GM19023 (cell line): ENCODE data around the gene NAV2.

Experiments used
- ATAC-seq: cut with Tn5 transposase; IDR thresholded peaks from one replicate; pipeline ENCODE4 v1.9.1; 2021; ENCODE audit warnings: mild to moderate bottlenecking, moderate library complexity; ENCODE audit not compliant: unreplicated experiment

NAV2 gene

DNA sequence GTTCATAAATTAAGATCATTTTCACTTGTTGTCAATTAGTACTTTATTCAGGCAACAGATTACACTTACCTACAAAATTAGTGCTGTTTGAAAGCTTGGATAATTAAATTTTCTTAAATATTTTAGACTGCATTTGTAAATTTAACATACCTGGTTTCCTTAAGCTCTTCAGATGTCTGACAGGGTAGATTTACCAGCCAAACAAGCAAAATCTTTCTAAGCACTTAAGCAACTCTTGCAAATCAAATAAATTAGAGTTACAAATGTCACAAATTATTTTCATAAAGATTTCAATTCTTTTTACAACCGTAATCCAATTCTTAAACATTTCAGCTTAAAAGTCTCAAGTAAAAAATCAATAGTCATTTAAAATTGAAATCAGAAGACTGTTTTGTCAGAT lies 317.8 kb downstream of the NAV2 start:
- no peak for ATAC-seq

DNA sequence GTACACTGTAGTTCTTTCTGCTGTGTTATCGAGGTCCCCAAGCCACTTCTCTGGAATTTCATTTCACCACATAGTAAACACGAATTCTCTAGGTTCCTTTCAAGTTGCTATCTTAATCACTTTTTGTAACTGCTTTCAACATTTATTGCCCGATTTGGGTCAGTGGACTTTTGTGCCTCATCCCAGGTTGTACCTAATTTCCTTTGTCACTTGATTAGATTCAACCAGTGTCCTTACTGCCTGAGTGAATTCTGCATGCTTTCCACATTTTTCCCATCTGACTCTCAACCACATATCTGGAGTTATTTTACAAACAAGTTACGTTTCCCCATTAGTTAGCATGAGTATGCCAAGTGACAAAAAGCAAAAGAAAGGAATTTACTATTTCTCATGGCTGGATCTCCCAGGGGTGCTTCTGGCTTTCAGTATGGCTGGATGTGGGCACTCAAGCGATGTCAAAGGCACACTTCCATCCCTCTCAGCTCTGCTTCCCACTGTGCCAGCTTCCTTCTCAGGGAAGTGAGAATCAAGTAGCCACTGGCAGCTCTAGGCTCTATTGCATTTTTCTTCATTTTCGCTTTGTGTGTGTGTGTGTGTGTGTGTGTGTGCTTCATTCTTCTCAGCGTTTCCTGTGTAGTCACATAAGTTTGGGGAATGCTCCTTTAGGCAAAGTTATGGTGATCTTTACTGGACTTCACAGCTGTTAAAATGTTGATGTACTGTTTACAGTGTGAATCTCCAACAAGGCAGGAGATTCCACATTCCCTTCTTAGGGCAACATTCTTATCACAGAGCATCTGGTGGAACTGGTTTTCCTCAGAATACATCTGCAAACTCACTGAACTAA lies 318.7 kb downstream of the NAV2 start:
- ATAC-seq: no peak

DNA sequence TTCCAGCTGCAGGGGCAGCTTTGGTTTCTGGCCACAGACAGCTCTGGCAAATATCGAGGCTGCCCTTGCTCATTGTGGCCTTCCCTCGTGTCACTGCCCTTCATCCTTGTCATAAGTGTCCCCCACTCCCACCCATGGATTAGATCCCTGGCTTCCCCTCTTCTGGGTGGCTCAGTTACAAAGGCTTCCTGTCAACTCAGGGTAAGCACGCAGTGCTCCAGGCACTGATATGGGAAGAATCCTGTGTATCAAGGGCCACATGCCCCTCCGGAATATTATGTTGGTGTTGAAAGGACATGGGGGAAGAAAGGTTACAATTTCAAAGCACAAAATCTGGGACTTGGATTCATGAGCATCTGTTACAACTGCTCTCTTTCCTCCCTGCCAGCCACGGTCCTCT lies 319.5 kb downstream of the NAV2 start:
- ATAC-seq: no peak

DNA sequence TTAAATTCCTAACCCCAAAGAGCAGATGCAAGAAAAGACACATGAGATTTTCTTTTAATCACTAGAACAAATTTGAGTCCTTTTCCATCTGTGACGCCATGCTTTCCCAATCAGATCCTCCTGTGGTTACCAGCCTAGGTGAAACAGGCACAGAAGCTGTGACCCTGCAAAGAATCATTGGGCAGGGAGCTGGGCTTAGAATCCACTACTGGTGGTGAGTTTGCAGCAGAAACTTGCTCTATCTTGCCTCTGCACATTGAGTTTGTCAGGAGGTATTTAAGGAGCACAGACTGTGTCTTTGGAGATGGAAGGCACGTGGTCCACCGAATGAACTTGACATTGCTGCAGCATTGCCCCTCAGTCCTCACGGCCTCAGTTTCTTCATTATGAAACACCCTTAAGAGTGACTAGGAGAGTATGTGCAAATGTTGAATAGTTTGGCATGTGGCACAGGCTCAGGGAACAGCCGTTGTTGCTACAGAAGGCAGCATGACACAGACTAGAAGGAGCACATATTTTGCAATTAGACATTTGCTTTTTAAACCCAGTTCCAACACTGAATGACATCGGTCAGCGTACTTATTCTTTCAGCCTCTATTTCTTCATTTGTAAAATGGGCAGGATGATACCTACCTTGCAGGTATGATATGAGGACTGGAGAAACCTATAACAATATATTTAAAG lies 320.1 kb downstream of the NAV2 start:
- ATAC-seq: no peak

DNA sequence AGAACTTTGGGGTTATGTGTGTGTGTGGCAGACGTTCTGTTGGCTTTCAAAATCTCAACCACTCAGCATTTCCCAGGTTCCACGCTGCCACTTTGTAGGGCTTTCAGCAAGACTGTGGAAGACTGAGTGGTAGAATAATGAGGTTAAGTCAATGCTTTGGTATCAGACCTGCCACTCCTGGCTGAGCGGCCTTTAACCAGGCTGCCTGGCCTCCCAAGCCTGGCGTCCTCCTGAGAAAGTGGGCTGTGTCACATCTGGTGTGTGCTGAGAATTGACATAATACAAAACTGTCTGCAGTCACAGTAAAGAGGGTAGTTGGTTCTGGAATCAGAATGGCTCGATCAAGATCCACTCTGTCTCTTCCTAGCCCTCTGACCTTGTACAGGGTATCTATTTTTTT lies 321.2 kb downstream of the NAV2 start:
- ATAC-seq: no peak

DNA sequence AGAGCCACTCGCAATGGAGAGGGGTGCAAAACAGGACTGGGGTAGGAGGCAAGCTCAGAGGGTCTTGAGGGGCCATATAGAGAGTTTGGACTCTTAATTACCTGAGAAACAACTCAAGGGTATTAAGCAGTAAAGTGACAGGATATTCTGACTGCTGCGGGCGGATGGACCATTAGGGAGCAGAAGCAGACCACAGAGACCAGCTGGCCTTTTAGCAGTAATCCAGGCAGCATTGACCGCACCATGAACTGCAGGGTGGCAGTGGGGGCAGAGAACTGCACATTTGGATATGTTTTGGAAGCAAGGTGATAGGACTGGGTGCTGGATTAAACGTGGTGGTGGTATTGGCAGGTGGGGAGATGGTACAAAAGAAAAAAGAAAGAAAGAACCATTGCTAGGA lies 322.3 kb downstream of the NAV2 start:
- ATAC-seq: no peak

DNA sequence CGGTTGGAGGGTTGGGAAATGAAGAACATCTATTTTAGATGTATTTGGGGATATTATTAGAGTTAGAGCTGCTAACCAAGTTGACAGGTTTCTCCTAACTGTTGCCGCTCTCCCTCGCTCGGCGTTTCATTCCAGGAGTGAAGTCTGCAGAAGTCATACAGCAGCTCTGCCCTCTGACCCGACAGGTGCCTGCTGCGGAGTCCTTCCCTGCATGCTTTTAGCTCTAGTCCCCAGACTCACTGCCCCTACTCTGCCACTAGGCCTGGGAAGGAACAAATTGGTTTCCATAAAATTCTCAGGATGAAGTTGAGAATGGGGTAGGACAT lies 322.7 kb downstream of the NAV2 start:
- ATAC-seq: no peak

DNA sequence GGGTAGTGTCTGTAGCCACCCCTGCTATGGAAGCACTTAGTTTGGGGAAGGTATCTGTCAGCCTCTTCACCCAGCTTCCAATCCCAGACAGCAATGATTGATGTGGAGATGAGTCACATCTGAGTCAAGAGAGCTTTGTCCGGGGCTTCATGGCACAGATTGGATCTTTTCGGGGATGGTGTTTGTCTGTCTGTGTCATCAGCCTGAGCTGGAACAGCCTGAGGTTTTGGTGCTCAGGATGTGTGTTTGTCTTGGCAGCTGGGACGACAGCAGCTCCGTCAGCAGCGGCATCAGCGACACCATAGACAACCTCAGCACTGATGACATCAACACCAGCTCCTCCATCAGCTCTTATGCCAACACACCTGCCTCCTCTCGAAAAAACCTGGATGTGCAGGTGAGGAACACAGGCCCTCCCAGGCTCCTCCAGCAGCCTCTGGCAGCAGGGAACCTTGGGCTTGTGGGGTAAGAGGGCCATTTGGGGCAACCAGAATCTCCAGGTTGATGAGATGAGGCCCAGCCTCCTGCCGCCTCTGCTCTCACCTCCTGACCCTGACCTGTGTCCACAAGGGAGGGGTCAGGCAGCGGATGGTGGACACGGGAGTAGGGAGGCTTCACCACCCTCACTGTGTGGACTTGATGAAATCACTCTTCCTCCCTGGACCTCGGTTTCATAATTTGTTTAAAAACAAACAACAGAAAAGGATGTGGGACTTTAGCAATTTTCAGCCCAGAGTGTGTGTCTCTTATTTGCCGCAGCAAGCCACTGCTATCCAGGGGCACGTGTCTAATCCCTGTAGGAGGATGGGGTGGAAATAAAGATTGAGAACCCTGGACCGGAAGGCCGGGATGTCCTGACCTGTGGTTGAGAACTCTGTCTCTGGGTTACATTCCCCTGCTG lies 323.3 kb downstream of the NAV2 start:
- ATAC-seq: no peak

DNA sequence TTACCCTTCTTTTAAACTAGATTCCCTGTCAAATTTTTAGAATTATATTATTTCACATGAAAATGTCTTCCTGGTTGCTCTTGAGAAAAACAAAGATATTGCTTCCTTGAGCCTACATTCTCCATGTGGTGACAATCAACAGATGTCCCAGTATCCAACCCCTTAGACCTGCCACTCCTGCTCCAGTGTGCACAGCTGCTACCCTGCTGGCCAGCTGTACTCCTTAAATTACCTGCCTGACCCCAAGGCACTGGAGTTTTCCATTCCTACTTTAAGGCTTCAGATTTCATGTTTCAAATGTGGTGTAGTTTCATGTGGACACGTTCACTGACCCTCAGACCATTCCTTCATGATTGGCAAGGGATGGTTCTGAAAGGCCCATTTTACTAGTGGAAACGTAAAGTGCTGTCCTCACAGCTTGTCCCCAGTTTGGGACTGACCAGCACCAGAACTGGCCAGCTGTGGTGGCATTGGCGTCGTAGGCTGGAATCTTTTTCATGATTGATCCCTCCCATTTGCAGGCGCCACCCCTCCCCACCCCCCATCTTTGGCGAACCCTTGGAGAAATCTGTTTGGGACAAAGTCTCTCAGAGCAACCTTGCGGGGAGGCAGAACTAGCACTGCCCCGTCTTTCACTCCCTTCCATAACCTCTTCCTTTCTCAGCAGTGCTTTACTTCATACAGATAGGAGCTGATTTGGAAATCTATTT lies 324.1 kb downstream of the NAV2 start:
- peak; percentile 20 for ATAC-seq

DNA sequence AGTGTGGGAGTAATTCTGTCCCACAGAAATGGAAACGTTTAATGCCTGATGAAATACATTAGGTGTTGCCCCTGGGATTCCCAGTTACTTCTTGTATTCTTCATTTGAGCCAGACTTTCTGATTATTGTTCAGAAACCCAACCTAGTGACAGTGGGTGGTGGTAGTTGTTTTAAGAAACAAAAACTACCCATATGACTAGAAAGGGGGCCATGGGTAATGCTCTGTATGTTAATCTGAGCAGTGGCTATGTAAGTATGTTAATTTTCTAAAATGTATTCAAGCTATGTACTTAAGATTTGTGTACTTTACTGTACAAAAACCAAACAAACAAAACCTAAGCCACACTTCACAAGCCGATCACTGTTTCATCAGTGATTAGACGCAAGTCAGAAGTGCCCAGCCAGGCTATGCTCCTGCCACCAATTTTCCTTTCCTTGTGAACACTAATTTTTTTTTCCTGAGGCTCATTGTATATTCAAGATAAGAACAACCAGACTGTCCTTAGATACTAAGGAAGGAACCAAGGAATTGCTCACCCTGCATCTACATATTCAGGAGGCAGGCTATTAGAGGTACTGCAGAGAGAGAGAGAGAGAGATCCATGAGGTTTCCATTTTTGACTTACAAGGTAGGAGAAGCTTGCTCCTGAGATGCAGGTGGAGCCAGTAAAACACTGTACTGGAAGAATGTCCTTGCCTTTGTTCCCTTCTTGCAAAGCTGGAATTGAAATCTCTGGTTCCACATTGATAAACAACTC lies 324.9 kb downstream of the NAV2 start:
- ATAC-seq: peak; percentile 75

DNA sequence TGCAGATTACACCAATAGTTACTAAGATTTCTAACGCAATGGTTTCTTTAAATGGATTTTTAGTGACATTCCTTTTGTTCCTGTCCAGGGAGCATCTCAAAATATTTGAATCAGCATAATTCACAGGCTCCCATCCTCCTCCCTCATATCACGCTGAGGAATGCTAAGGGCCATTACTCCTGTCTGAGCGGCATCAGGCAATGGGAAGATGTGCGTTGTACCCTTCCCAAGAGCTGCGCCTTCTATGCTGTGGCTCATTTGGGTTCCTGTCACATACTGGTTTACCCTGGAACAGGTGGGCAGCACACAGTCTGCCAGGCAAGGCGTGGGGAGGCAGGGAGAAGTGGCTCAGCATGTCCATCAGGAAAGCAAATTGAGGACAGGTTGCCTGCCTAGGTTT lies 325.8 kb downstream of the NAV2 start:
- ATAC-seq: no peak

DNA sequence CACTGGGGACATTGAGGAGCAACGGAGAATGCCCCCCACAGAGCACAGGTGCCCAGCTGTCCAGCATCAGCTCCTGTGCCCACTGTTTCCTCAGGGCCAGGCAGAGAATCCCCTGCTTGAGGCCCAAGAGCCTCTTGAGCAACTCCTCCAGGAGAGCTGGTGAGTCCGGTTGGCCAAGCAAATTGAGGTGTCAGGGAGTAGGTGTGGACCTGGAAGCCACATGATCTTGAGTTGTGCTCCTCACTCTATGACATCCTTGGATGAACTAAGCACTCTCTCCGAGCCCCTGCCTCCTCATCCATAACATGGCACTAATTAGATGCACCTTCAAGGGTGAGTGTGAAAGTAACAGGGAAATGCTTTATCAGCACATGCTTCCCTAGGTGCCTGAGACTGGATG lies 326.3 kb downstream of the NAV2 start:
- no peak for ATAC-seq

DNA sequence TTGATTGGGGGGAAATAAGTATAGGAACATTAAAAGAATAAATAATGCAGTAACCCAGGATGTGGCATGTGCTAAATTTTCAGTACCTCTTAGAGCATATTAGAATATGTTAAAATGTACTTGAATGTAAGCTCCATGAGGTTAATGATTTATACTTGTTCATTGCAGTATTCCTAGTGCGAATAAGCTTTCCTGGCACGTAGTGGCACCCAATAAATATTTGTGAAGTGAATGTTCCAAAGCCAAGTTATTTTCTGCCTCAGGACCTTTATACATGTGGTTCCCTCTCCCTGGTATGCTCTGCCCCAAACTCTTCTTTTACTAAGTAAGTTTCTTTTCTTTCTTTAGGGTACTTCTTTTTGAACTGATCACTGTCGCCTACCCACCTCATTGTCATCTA lies 328.9 kb downstream of the NAV2 start:
- no peak for ATAC-seq

DNA sequence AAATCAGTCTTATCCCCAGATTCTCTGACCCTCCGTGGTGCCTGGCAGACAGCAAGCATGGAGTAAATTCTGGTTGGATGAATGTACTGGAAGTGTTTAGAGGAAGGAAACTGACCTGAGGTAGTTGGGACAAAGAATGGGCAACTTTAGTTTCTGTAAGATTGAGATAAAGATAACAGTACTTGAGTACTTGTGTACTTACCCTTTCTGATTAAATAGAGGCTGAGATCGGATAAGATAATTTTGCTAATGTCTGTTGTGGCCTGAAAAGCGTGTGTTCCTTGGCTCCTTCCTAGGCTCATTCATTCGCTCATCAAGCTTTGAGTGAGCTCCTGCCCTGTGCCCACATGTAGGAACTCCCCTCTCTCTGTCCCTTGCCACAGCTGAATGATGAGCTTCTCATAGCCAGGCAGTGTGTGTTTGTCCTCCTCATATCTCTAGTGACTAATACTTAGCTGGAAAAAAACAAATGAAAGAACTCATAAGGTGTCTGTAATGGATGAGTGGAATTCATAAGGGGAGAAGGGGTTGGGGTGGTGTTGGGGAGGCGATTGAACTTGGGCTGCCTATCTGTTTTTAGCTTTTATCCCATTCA lies 329.5 kb downstream of the NAV2 start:
- no peak for ATAC-seq

DNA sequence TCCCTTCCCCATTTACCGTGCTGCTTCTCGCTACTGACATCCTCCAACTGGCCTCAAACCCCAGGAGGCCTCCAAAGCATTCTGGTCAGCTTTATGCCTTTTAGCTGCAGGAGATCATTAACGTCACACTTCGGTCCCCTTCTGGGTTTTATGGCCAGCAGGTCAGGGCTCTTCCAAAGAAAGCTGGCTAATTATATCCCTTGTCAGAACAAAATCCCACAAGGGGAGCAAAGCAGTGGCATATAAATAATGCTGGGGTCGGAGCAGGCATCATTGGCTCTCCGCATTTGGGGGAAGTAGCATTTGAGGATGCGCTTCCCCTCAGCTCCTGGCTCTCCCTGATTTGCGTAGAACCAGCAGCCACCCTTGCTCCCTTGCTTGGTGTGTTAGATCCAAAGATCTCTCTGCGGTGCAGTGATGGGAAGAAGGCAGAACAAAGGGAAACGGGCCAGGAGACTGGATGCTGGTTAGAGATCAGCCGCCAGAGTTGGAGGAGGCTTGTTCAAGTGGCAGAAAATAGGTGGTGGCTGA lies 330.2 kb downstream of the NAV2 start:
- ATAC-seq: no peak

DNA sequence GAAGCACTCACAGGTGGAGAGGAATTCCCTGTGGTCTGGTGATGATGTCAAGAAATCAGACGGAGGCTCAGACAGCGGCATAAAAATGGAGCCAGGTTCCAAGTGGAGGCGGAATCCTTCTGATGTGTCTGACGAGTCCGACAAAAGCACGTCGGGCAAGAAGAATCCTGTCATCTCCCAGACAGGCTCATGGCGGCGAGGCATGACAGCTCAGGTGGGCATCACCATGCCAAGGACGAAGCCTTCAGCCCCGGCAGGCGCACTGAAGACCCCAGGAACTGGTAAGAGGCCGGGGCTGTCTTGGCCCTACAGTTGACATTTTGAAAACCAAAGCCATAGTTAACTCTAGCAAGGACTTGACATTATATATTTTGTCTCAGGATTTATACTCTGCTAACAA lies 331.4 kb downstream of the NAV2 start:
- no peak for ATAC-seq

DNA sequence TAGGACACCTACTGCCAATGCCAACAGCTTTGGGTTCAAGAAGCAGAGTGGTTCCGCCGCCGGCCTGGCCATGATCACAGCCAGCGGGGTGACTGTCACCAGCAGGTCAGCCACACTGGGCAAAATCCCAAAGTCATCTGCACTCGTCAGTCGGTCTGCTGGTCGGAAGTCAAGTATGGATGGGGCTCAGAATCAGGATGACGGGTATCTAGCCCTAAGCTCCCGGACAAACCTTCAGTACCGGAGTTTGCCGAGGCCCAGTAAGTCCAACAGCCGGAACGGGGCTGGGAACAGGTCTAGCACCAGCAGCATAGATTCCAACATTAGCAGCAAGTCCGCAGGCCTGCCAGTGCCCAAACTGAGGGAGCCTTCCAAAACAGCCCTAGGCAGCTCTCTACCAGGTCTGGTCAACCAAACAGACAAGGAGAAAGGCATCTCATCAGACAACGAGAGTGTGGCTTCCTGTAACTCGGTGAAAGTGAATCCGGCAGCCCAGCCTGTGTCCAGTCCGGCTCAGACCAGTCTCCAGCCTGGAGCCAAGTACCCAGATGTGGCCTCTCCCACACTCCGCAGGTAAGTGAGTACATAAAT lies 332.6 kb downstream of the NAV2 start:
- no peak for ATAC-seq

DNA sequence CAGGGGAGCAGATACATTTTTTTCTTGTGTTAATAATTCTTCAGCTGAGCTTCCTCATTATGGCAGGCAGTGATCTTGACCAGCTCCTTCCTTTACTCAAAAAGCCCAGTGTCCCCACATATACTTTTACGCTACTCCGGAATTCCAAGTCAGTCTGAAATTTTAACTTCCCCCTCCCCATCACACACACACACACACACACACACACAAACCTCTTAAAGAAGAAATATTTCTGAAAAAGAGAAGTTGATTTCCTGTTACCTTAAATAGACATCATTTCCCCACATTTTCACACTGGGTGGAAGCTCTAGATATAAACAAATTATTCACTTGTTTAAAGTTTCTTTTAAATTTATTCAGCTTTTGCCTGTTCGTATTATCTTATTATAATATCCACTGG lies 333.8 kb downstream of the NAV2 start:
- no peak for ATAC-seq

DNA sequence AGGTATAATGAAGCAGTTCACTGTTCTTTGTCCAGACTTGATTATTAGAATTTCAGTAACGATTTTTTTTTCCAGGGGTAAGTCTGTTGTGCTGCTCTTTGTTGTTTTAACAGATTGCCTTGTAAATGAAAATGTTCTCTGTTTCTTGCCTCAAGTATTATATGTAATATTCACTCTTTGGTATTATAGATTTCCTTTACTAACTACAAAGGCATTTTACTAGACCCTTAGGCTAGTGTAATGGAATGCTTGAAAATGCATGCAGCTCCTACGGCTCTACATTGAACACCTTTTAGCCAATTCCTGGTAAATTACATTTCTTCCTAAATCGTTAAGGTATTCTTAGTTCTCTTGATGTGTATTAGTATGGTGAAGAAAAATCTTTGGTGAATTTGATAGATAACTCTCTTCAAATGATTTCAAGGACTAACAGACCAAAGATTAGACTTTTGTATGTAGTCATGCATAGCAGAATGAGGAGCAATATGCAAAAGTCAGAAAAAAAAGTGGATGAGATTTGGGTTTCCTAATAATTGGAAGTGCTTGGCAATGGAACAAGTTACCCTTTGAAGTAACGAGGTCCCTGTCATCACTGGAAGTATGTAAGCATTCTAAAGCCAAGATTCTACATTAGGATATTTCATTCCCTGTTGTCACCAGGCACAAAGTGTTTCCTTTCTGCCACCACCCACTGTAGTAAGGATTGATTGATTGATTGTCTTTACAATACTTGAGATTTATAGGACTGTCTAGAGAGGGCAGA lies 334.6 kb downstream of the NAV2 start:
- ATAC-seq: no peak
